BJ (cell line): ENCODE measurements around the gene C17orf113. TPM values are rescaled to one million over a fixed set of nuclear protein-coding genes. Genes with fewer than 3 reads are reported as not detected.

Experiments used
- CTCF ChIA-PET: fragments of 350-600 bp; formaldehyde crosslinking; extraction: SDS; loops from one replicate; lab custom pipeline; 2021; ENCODE audit warnings: antibody characterized with exemption, inconsistent platforms; lab: Yijun Ruan, JAX
- POLR2A ChIA-PET: fragments of 300-600 bp; sonication (Branson Sonifier 250); formaldehyde crosslinking; extraction: SDS; loops from one replicate; lab custom pipeline; 2021; ENCODE audit warnings: antibody characterized with exemption; lab: Charles Lee
- DNase-seq: peaks from one replicate; pipeline ENCODE4 v3.0.0-alpha.2; 2011; ENCODE audit warnings: low read depth
- H3K27me3 ChIP-seq: 2 replicates; pipeline ENCODE4 v1.6.0; 2011; ENCODE audit warnings: low read length; ENCODE audit not compliant: control insufficient read depth, insufficient read depth
- H3K36me3 ChIP-seq: 2 replicates; pipeline ENCODE4 v1.5.1; 2011; ENCODE audit warnings: low read length; ENCODE audit not compliant: control insufficient read depth, insufficient read depth
- H3K4me3 ChIP-seq: 2 replicates; pipeline ENCODE4 v1.5.1; 2011; ENCODE audit warnings: low read depth, mild to moderate bottlenecking, control low read depth, low read length
- CTCF ChIP-seq: IDR thresholded peaks from 2 replicates; pipeline ENCODE4 v1.5.1; 2011; ENCODE audit warnings: low read depth, mild to moderate bottlenecking, control low read depth, inconsistent platforms, low read length, moderate library complexity; ENCODE audit not compliant: insufficient read depth
- polyA plus RNA-seq: library from polyadenylated mRNA; depleted of rRNA; stranded (reverse); fragments of >200 nt; gene quantifications from 2 replicates; pipeline ENCODE4 v1.2.3, GENCODE V29; 2011

Gene C17orf113
- polyA plus RNA-seq, 1 experiment: 0.11 TPM

GRCh38 chr17:42028791-42029127 lies 21.6 kb downstream of the C17orf113 start:
- TF ChIP-seq CTCF: no peak
- 0 out of 2 replicates have a peak, but pooled peaks cover 3% of the 10 kb centered on the region for H3K27me3 ChIP-seq
- DNase-seq: no peak
- ChIA-PET POLR2A (interaction anchor here (0.6 kb wide), 1 partner anchor 9 kb away, joined by 3 read pairs; no protein-coding TSS in a partner anchor), CTCF (interaction anchor here (0.8 to 1.2 kb wide), 2 partner anchors 9 to 73 kb away, joined by 3 read pairs; partner anchors contain the start of gene NKIRAS2)
- peaks cover 4% of the 10 kb centered on the region for H3K36me3 ChIP-seq
- no peak overlapping the region for H3K4me3 ChIP-seq

GRCh38 chr17:42027961-42028790 lies 22.2 kb downstream of the C17orf113 start:
- CTCF ChIA-PET: interaction anchor here (0.8 to 1.2 kb wide), 3 partner anchors 8 to 73 kb away, joined by 3 read pairs; partner anchors contain the start of gene NKIRAS2
- DNase-seq: no peak
- Histone ChIP-seq H3K27me3 (0 out of 2 replicates have a peak, but pooled peaks cover 3% of the 10 kb centered on the region), H3K36me3 (peaks cover 8% of the 10 kb centered on the region), H3K4me3 (no peak overlapping the region)
- peak; percentile 20; the same call in 1 of the 2 replicates for TF ChIP-seq CTCF
- POLR2A ChIA-PET: interaction anchor here (0.6 kb wide), 1 partner anchor 9 kb away, joined by 3 read pairs; no protein-coding TSS in a partner anchor

- Histone ChIP-seq H3K36me3 (peaks cover 10% of the 10 kb centered on the region), H3K4me3 (no peak overlapping the region), H3K27me3 (0 out of 2 replicates have a peak, but pooled peaks cover 3% of the 10 kb centered on the region)
- no peak for DNase-seq
- no peak for TF ChIP-seq CTCF
- ChIA-PET CTCF (interaction anchor here (0.8 to 9.3 kb wide), 5 partner anchors 36 to 91 kb away, joined by 3 to 61 read pairs (median 4); partner anchors contain the start of genes DHX58 and KAT2A), POLR2A (no interaction called here)
Measured at GRCh38 chr17:42027590-42027889, 22.9 kb downstream of the C17orf113 start.

DNA sequence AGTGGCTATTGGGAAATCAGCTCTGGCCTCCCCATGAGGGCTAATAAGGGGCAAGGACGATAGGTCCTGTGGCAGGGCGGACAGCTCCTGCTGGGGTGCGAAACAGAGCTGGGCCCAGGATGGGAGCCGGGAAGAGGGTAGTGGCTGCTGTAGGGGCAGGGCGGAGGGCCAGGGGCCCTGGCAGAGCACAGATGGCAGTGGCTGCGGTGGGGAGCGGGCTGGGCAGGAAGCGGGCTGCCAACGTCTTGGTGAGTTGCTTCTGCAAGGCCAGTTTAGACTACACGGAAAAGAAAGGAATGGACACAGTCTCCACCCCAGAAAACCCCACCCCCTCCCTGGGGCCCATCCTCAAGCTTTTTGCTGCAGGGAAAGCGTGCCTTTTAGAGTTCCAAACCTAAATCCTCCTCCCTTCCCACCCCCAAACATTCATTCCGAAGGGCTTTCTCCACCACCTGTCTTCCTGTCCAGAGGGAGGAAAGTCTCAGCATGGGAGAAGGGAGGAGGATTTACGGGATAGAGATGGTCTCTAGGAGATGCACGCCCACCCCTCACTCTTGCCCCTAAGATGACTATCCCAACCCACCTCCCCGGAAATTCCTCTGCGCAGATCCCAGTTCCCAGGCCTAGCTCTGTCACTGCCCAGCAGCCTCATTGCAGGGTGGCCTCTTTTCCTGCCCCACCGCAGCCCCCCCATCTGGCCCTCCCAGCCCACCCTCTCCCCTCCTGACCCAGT lies 23.4 kb downstream of the C17orf113 start:
- no peak for TF ChIP-seq CTCF
- Histone ChIP-seq H3K36me3 (peaks cover 14% of the 10 kb centered on the region), H3K4me3 (no peak overlapping the region), H3K27me3 (0 out of 2 replicates have a peak, but pooled peaks cover 1% of the 10 kb centered on the region)
- no peak for DNase-seq
- POLR2A ChIA-PET: no interaction called here
- CTCF ChIA-PET: interaction anchor here (0.7 to 9.3 kb wide), 11 partner anchors 9 to 290 kb away, joined by 3 to 61 read pairs (median 5); partner anchors contain the start of genes CNP, DHX58, DNAJC7 and KAT2A
